PFSK-1 (cell line): ENCODE measurements around the gene KIN.

Source experiments
- FOXP2 ChIP-seq: optimal IDR thresholded peaks from 2 replicates; pipeline ENCODE3; 2011; ENCODE audit warnings: borderline replicate concordance, control low read depth, inconsistent platforms; ENCODE audit not compliant: insufficient read depth; ENCODE audit errors: extremely low read length, extremely low read depth
- POLR2AphosphoS5 ChIP-seq: IDR thresholded peaks from 2 replicates; pipeline ENCODE4 v1.6.1; 2012; ENCODE audit warnings: low read depth, mild to moderate bottlenecking, control low read depth, low read length, moderate library complexity
- SIN3A ChIP-seq: IDR thresholded peaks from 2 replicates; pipeline ENCODE4 v1.6.1; 2012; ENCODE audit warnings: mild to moderate bottlenecking, low read length, moderate library complexity, borderline replicate concordance; ENCODE audit not compliant: insufficient read depth
- TAF1 ChIP-seq: IDR thresholded peaks from 2 replicates; pipeline ENCODE4 v1.6.1; 2012; ENCODE audit warnings: low read length, control low read depth, borderline replicate concordance; ENCODE audit not compliant: insufficient read depth
- TF ChIP-seq, protein P1 (sequence below), 2 experiments: IDR thresholded peaks; 2 replicates each; pipeline versions ENCODE4 v1.6.1 to v1.8.0; 2011 to 2012; ENCODE audit warnings: low read depth in 2 of 2, low read length in 2 of 2, control low read depth in 1 of 2, inconsistent platforms in 1 of 2, mild to moderate bottlenecking in 1 of 2, moderate library complexity in 1 of 2; ENCODE audit not compliant: insufficient read depth in 1 of 2

Gene KIN

DNA sequence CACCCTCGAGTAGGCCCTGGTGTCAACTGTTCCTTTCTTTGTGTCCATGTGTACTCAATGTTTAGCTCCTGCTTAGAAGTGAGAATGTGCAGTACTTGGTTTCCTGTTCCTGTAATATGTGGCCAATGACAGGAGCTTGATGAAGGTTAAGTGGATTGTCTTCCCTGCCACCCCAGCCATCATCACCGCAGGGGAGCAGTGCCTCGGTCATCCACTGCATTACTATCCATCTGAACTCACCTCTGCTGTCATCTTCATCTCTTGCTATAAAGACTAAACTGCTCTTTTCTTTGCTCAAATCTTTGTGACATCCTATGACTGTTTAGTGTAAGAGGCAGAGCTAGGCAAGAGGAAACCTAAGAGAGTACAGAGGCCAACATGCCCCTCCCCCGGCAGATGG is 69.1 kb downstream of the KIN start:
- TF ChIP-seq, protein P1, sequence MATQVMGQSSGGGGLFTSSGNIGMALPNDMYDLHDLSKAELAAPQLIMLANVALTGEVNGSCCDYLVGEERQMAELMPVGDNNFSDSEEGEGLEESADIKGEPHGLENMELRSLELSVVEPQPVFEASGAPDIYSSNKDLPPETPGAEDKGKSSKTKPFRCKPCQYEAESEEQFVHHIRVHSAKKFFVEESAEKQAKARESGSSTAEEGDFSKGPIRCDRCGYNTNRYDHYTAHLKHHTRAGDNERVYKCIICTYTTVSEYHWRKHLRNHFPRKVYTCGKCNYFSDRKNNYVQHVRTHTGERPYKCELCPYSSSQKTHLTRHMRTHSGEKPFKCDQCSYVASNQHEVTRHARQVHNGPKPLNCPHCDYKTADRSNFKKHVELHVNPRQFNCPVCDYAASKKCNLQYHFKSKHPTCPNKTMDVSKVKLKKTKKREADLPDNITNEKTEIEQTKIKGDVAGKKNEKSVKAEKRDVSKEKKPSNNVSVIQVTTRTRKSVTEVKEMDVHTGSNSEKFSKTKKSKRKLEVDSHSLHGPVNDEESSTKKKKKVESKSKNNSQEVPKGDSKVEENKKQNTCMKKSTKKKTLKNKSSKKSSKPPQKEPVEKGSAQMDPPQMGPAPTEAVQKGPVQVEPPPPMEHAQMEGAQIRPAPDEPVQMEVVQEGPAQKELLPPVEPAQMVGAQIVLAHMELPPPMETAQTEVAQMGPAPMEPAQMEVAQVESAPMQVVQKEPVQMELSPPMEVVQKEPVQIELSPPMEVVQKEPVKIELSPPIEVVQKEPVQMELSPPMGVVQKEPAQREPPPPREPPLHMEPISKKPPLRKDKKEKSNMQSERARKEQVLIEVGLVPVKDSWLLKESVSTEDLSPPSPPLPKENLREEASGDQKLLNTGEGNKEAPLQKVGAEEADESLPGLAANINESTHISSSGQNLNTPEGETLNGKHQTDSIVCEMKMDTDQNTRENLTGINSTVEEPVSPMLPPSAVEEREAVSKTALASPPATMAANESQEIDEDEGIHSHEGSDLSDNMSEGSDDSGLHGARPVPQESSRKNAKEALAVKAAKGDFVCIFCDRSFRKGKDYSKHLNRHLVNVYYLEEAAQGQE (IDR thresholded peaks at IDR 0.05; ENCODE audit: insufficient read depth in 1 of 2, low read depth in 2 of 2, low read length in 2 of 2): no peak
- no peak for TF ChIP-seq SIN3A
- TF ChIP-seq FOXP2: no peak
- TF ChIP-seq TAF1: no peak
- no peak for TF ChIP-seq POLR2AphosphoS5

DNA sequence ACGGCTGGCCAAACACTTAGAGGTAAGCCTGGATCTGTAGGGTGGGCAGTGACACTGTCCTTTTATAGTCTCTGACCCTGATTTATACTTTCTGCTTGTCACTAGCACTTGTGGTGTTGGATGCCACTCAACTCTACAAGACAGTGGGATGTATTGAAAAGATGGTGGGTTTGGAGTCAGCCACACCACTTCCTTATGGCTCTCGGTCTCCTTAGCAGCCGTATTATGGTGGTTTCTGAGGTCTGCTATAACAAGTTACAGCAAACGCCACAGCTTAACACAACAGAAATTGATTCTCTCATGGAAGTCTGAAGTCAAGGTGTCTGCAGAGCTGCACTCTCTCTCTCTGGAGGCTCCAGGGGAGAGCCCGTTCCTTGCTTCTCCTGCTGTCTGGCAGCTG is 70.0 kb downstream of the KIN start:
- TF ChIP-seq, protein P1 (IDR thresholded peaks at IDR 0.05; ENCODE audit: insufficient read depth in 1 of 2, low read depth in 2 of 2, low read length in 2 of 2): no peak
- TF ChIP-seq TAF1 (no peak), SIN3A (no peak), POLR2AphosphoS5 (no peak), FOXP2 (no peak)

DNA sequence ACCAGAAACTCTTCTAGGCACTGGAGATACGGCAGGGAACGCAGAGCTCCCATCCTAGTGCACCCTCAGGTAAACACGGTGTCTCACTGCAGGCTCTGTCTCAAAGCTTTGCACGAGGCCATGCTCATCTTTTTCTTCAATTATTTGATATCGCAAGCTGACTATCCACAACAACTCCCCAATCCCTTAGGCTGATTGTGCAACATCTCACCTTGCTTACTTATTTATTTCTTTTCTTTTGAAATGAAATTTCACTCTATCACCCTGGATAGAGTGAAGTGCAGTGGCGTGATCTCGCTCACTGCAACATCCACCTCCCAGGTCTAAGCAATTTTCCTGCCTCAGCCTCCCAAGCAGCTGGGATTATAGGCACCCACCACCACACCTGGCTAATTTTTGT is 72.3 kb downstream of the KIN start:
- TF ChIP-seq FOXP2 (no peak), POLR2AphosphoS5 (no peak), TAF1 (no peak), SIN3A (no peak)
- TF ChIP-seq, protein P1 (IDR thresholded peaks at IDR 0.05; ENCODE audit: insufficient read depth in 1 of 2, low read depth in 2 of 2, low read length in 2 of 2): no peak

DNA sequence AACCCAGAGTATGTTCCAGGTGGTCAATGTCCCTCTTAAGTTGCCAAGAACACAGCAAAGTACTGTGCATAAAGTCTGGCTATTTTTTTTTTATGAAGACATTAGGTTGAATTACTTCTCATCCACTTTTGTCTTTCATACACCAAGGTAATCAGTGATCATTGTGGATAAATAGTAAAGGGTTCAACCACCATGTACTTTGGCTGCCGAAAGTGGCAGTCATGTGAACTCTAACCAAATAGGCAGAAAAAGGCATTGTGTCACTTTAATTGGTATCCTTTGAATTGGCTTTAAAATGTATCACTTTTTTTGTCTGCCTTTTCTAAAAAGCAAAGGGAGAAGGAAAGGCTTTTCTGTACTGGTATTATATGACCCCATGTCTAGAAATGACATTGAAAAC is 77.3 kb downstream of the KIN start:
- TF ChIP-seq SIN3A (no peak), TAF1 (no peak), POLR2AphosphoS5 (no peak)

DNA sequence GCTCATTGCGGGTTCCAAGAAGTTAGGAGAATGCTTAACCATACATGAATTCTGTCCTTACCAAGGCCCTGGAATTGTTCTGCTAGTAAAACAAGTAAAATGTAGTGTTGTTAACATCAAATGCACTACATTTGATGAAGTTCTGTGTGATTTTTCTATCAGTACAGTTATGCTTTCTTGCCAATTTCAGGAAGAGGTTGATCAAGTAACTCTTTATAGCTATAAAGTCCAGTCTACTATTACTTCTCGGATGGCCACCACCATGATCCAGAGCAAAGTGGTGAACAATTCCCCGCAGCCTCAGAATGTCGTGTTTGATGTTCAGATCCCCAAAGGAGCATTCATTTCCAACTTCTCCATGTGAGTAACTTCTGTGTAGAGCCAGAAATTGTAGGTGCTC is 79.0 kb downstream of the KIN start:
- no peak for TF ChIP-seq SIN3A
- TF ChIP-seq FOXP2: no peak
- no peak for TF ChIP-seq POLR2AphosphoS5

DNA sequence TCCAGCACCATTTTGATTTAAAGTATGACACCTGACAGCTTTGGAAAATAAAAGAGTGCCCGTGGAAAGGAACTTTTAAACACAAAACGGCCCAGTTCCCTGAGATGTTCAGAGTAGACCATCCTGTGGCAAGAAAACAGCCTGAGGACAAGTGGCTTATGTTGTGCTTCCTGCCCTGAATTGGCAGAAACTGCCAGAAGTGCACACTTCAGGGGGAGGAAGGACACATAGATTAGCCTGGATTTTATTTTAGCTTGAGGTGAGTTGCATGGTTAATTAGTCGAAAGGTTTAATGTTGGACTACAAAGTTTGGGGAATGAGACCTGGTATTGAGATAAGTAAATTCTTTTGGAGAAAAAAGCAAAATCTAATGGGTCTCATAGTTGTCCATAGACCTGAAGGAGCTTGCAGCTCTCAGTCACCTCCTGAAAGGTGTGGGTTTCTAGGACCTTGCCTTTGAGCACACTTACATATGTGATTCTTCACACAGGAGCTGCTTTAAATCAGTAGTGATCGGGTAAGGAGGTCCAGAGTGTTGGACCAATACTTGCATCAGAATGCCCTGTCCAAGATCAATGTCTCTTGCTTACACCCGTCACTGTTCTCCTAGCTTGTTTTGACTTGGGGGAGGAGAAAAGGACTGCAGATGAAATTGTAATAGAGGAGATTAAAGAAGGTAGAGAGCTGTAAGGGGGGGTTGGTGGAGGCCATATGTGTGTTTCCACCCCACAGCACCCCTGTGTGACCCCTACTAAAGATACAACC is 79.8 kb downstream of the KIN start:
- TF ChIP-seq SIN3A (no peak), TAF1 (no peak), FOXP2 (no peak), POLR2AphosphoS5 (no peak)
- TF ChIP-seq, protein P1 (IDR thresholded peaks at IDR 0.05; ENCODE audit: insufficient read depth in 1 of 2, low read depth in 2 of 2, low read length in 2 of 2): no peak
